Right renal pelvis (tissue), 4 donors: ENCODE measurements around the gene SALL3. TPM values are rescaled to one million over a fixed set of nuclear protein-coding genes. Genes with fewer than 3 reads are reported as not detected.
"Not testable (repeated sequence)": the region's sequence is repeated elsewhere in the genome, so short reads cannot be mapped to it uniquely, and the experiment has no call there.

Source experiments
- DNase-seq, 4 donors: peaks; one replicate each; pipeline ENCODE4 v3.0.0-alpha.2; 2013; ENCODE audit warnings: low read depth in 4 of 4, low spot score in 3 of 4, missing footprints in 1 of 4
- polyA plus RNA-seq, 4 donors: library from polyadenylated mRNA; unstranded; fragments of 120-200 nt; gene quantifications; one replicate each; pipeline ENCODE4 v1.2.1, GENCODE V29; 2013; ENCODE audit not compliant: insufficient read length in 4 of 4

The SALL3 gene
- 10 to 100 TPM; 10.6 to 11.6 (median 11.5) TPM for polyA plus RNA-seq

- no peak for DNase-seq
Measured at GRCh38 chr18:78979730-78980278, at the start of gene SALL3. Gene SALL3, plus strand, starts transcription at chr18:78979818. Its CDS starts 457 bp downstream, at chr18:78980275.

- DNase-seq, result no peak
Measured at GRCh38 chr18:78932281-78932680, 47.3 kb upstream of the SALL3 start.

GRCh38 chr18:78934003-78934402, 45.6 kb upstream of the SALL3 start:
- no peak for DNase-seq

- DNase-seq, result no peak
Measured at GRCh38 chr18:78934551-78935225, 44.9 kb upstream of the SALL3 start.

GRCh38 chr18:78935406-78935805, 44.2 kb upstream of the SALL3 start:
- no peak for DNase-seq

GRCh38 chr18:78936251-78937005, 43.2 kb upstream of the SALL3 start:
- DNase-seq, result no peak

GRCh38 chr18:78937166-78937565, 42.5 kb upstream of the SALL3 start:
- no peak for DNase-seq

- no peak for DNase-seq
Measured at GRCh38 chr18:78939105-78939504, 40.5 kb upstream of the SALL3 start.

GRCh38 chr18:78939734-78940494, 39.7 kb upstream of the SALL3 start:
- no peak for DNase-seq

- not testable (repeated sequence) for DNase-seq
Measured at GRCh38 chr18:78942236-78942635, 37.4 kb upstream of the SALL3 start.

GRCh38 chr18:78945628-78946027, 34.0 kb upstream of the SALL3 start:
- DNase-seq, result no peak

GRCh38 chr18:78947291-78947690, 32.3 kb upstream of the SALL3 start:
- DNase-seq, result no peak

- DNase-seq, result no peak
Measured at GRCh38 chr18:78948221-78948620, 31.4 kb upstream of the SALL3 start.

GRCh38 chr18:78948707-78949106, 30.9 kb upstream of the SALL3 start:
- DNase-seq, result no peak

GRCh38 chr18:78949216-78949615, 30.4 kb upstream of the SALL3 start:
- DNase-seq, result no peak

GRCh38 chr18:78950386-78950785, 29.2 kb upstream of the SALL3 start:
- DNase-seq, result no peak

GRCh38 chr18:78953566-78953965, 26.1 kb upstream of the SALL3 start:
- DNase-seq, result no peak

- DNase-seq, result no peak
Measured at GRCh38 chr18:78955051-78955450, 24.6 kb upstream of the SALL3 start.

- DNase-seq, result no peak
Measured at GRCh38 chr18:78957140-78957539, 22.5 kb upstream of the SALL3 start.

GRCh38 chr18:78960709-78961108, 18.9 kb upstream of the SALL3 start:
- no peak for DNase-seq

GRCh38 chr18:78962098-78962497, 17.5 kb upstream of the SALL3 start:
- no peak for DNase-seq
